Nephron progenitor cell (in vitro differentiated cells): ENCODE results near the gene FLT1.

Experiments
- DNase-seq: peaks from one replicate; pipeline ENCODE4 v3.0.0; 2021
- H3K27ac Mint-ChIP-seq: 2 replicates; pipeline ENCODE4 v1.8.0; 2021; ENCODE audit warnings: mild to moderate bottlenecking, moderate library complexity, mixed read lengths
- H3K27me3 Mint-ChIP-seq: 2 replicates; pipeline ENCODE4 v1.8.0; 2021; ENCODE audit warnings: mild to moderate bottlenecking, low read depth, mixed read lengths; ENCODE audit not compliant: poor library complexity
- H3K36me3 Mint-ChIP-seq: 2 replicates; pipeline ENCODE4 v1.8.0; 2021; ENCODE audit warnings: low read depth, mixed read lengths
- H3K4me1 Mint-ChIP-seq: 2 replicates; pipeline ENCODE4 v1.8.0; 2021; ENCODE audit warnings: mixed read lengths
- H3K4me3 Mint-ChIP-seq: 2 replicates; pipeline ENCODE4 v1.8.0; 2021; ENCODE audit warnings: mild to moderate bottlenecking, moderate library complexity, mixed read lengths
- H3K9me3 Mint-ChIP-seq: 2 replicates; pipeline ENCODE4 v1.8.0; 2021; ENCODE audit warnings: mild to moderate bottlenecking, moderate library complexity, mixed read lengths
- CTCF ChIP-seq: fragments of 200-600 bp; sonication (generic); IDR thresholded peaks from 2 replicates; pipeline ENCODE4 v1.5.0; 2021; ENCODE audit warnings: antibody characterized with exemption

The FLT1 gene

GRCh38 chr13:28384789-28385188 lies 110.1 kb downstream of the FLT1 start:
- Mint-ChIP-seq H3K27me3 (no peaks in the 10 kb centered on the region), H3K4me3 (no peak overlapping the region), H3K4me1 (peaks cover 41% of the 10 kb centered on the region), H3K36me3 (no peaks in the 10 kb centered on the region), H3K9me3 (no peaks in the 10 kb centered on the region), H3K27ac (no peak overlapping the region)
- no peak for TF ChIP-seq CTCF
- DNase-seq = no peak

- Mint-ChIP-seq H3K27ac (no peak overlapping the region), H3K9me3 (no peaks in the 10 kb centered on the region), H3K4me3 (no peak overlapping the region), H3K4me1 (peaks cover 28% of the 10 kb centered on the region), H3K36me3 (no peaks in the 10 kb centered on the region), H3K27me3 (no peaks in the 10 kb centered on the region)
- DNase-seq = no peak
- TF ChIP-seq CTCF = no peak
Observed at GRCh38 chr13:28380319-28380718, 114.6 kb downstream of the FLT1 start.

GRCh38 chr13:28379371-28380083 lies 115.4 kb downstream of the FLT1 start:
- H3K4me1 Mint-ChIP-seq = peaks cover 31% of the 10 kb centered on the region
- no peaks in the 10 kb centered on the region for H3K9me3 Mint-ChIP-seq
- H3K4me3 Mint-ChIP-seq = no peak overlapping the region
- H3K27ac Mint-ChIP-seq = no peak overlapping the region
- no peak for TF ChIP-seq CTCF
- DNase-seq = no peak
- H3K36me3 Mint-ChIP-seq = no peaks in the 10 kb centered on the region
- H3K27me3 Mint-ChIP-seq = no peaks in the 10 kb centered on the region

GRCh38 chr13:28376604-28377003 lies 118.3 kb downstream of the FLT1 start:
- H3K4me3 Mint-ChIP-seq = no peak overlapping the region
- TF ChIP-seq CTCF = no peak
- H3K36me3 Mint-ChIP-seq = no peaks in the 10 kb centered on the region
- H3K4me1 Mint-ChIP-seq = peaks cover 47% of the 10 kb centered on the region
- H3K27me3 Mint-ChIP-seq = no peaks in the 10 kb centered on the region
- no peaks in the 10 kb centered on the region for H3K9me3 Mint-ChIP-seq
- no peak for DNase-seq
- no peak overlapping the region for H3K27ac Mint-ChIP-seq

GRCh38 chr13:28375250-28375930 lies 119.5 kb downstream of the FLT1 start:
- no peak for DNase-seq

More at GRCh38 chr13:28375250-28375930, 119.5 kb downstream of the FLT1 start:
- TF ChIP-seq CTCF = no peak
- Mint-ChIP-seq H3K4me1 (peaks cover 51% of the 10 kb centered on the region), H3K36me3 (no peaks in the 10 kb centered on the region), H3K27ac (peak overlapping the region; percentile 41), H3K9me3 (no peaks in the 10 kb centered on the region), H3K27me3 (peaks cover 3% of the 10 kb centered on the region), H3K4me3 (no peak overlapping the region)
